GM20000 (cell line): ENCODE data around the gene STXBP5.

ENCODE experiments used
- DNase-seq: peaks from one replicate; pipeline ENCODE4 v3.0.0; 2012; ENCODE audit warnings: low spot score
- TF ChIP-seq, protein P1 (sequence below): IDR thresholded peaks from 2 replicates; pipeline ENCODE4 v1.5.1; 2012; ENCODE audit warnings: mild to moderate bottlenecking, control low read depth; ENCODE audit errors: extremely low read depth, missing control alignments

STXBP5 gene

DNA sequence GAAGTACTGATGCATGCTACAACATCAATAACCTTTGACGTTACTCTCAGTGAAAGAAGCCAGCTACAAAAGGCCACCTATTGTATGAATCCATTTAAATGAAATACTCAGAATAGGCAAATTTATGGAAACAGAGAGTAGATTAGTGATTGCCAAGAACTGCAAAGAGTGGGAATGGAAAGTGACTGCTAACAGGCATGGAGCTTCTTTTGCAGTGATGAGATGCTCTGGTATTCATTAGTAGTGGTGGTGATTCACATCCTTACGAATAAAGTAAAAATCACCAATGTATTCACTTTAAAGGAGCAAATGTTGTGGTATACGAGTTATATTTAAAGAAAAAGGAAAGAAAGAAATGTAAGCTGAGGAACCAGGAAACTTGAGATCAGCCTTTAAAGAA lies 177.5 kb downstream of the STXBP5 start:
- no peak for DNase-seq
- TF ChIP-seq, protein P1, sequence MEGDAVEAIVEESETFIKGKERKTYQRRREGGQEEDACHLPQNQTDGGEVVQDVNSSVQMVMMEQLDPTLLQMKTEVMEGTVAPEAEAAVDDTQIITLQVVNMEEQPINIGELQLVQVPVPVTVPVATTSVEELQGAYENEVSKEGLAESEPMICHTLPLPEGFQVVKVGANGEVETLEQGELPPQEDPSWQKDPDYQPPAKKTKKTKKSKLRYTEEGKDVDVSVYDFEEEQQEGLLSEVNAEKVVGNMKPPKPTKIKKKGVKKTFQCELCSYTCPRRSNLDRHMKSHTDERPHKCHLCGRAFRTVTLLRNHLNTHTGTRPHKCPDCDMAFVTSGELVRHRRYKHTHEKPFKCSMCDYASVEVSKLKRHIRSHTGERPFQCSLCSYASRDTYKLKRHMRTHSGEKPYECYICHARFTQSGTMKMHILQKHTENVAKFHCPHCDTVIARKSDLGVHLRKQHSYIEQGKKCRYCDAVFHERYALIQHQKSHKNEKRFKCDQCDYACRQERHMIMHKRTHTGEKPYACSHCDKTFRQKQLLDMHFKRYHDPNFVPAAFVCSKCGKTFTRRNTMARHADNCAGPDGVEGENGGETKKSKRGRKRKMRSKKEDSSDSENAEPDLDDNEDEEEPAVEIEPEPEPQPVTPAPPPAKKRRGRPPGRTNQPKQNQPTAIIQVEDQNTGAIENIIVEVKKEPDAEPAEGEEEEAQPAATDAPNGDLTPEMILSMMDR: no peak

DNA sequence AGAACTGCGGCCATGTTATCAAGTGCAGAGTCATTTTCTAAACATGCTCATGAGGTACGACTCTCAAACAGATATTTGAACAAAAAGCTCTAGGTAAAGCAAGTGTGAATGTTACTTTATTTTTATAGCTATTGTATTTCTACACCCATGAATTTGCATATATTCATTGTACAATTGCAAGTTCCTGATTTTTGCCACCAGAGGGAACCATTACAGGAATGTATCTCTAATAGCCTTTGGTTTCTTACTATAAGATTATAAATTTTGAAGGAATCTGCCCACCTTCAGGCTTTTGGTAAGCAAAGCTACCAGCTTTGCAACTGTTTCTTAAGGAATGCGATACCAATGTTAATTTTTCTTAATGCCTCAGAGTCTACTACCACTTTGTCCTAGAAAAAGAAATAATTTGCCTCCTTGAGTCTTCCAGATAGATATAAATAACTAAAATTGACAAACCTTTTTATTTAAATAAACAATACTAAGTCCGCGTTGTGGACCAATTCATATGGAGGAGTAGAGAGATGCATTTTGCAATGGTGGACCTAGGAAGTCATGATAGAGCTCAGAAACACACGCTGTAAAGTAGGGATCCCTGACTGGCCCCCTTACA lies 178.8 kb downstream of the STXBP5 start:
- no peak for DNase-seq
- TF ChIP-seq, protein P1: no peak

DNA sequence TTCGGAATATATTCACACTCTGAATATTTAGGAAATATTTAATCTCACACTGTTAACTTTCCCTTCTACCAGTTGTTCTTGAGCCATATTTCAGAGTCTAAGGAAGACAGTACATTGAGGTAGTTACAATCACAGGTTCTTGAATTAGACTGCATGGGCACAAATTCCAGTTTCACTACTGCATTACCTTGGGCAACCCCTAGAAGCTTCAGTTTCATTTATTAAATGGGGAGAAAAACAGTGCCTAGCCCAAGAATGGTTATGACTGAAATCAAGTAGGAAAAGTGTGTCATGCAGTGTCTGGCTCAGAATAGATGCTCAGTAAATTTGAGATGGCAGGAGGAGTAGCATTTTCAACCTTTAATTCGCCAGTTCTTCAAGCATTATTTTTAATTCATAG lies 179.8 kb downstream of the STXBP5 start:
- TF ChIP-seq, protein P1: no peak
- DNase-seq: no peak

DNA sequence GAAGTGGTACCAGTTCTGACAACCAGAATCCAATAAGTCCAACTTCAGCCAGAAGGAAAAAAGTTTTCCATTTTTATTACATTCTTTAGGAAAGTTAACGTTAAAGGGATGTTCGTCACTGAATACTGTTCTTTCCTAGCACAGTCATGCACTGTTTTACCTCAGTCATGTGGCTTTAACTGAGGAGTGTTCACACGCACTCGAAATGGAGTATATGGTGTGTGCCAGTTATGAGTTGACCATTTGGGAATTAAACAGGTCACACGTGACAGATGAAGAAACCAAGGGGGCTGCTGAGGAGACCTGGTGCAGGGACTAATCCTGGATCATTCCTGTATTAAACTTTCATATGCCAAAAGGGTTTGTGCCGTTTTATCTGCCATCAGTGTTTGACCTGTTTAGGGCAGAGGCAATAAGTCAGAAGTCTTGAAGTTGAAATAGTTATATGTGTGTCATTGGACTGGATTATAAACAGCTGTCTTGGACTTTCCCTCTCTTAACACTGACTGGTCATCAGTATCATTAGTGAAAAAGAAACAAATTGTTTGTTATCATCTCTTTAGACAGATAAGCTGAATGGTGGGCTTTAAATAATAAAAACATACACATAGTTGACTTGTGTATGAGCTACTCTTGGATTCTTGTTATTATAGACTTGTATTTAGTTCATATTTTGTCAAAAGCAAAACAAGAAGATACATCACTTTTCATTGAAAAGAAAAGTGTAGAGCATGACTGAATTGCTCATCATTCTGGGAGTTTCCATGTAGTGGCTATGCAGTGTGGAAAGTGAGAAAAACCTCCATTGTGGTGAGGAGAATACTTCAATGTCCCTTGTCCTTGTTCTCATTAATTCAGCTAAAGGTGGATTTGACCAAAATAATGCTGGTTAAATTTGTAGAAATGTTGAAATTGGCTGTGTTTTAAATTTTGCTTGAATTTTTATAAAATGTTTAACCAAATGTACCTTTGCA lies 180.8 kb downstream of the STXBP5 start:
- DNase-seq: no peak
- TF ChIP-seq, protein P1: no peak

DNA sequence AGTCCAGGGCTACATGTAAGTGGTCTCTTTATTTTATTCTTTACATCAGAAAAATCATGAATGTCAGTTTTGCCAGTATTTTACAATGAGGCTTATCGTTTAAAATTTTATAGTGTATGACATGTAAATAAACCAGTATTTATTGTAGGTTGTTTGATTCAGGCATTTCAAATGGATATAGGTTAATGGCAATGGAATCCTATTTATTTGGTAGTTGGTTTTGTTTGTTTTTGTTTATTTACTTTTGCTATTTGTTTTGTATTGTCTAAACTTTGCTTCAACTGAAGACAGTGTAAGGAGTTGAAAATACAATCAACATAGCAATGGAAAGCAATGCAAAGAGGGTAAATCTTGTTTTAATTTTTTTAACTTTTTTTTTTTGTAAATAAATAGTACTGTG lies 185.2 kb downstream of the STXBP5 start:
- DNase-seq: no peak
- TF ChIP-seq, protein P1: no peak

DNA sequence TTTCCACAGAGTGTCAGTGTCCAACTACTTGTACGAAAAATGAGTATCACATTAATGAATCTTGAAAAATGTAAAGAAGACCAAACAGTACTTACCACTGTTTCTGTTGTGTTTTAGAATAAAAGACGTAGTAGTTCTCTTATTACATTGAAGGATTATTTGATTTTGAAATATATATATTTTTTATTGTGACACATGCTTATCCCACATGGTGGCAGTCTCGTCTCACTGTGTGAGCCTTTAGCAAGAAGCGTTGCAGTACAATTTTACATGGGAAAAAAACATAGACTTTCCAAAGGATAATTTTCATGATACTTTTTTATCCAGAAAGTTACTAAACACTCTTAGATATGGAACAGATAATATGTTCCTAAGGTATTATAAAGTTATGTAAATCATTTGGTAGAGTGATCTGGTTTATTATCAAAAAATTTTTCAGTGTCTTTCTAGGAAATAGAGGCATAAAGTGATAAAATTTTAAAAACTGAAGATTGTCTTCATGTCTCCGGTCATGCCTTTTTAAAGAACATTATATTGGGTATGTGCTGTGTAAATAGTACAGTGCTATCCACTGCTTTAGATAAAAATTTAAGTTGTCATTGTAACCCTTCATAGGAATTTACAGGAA lies 186.8 kb downstream of the STXBP5 start:
- DNase-seq: no peak
- TF ChIP-seq, protein P1: no peak
